ENCODE results near the gene KDM3B. TPM values are rescaled to one million over a fixed set of nuclear protein-coding genes. Genes with fewer than 3 reads are reported as not detected.

KDM3B gene
- total and polyA plus RNA-seq, 9 of the 15 experiments (the other 6 are each of a cell fraction or from before 2014, with no cell fraction given): 13.8 to 62.8 (median 41.9) TPM

DNA sequence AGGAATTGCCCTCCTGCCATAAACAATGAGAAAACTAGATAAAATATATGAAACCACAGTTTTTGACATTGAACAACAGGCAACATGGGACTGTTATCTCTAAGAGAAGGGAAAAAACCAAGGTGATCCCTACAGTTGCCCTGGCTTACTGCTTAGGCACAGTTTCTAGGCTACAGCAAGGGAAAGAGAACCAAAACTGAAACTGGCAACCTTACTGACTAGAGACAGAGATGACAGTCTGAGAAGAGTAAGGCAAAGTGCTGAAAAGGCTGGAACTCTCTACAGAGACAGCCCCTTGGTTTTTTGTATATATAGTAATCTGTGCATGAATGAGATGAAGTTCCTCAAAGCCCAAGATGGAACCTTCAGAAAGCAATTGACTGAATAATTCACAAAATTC lies 50.2 kb downstream of the KDM3B start (continued):
- TF ChIP-seq IFI16 (CRISPR knock-in tag; IDR thresholded peaks at IDR 0.05) (no peak), ILK (tag; IDR thresholded peaks at IDR 0.05; ENCODE audit: borderline replicate concordance, low read depth) (no peak), ZNF76 (CRISPR knock-in tag; IDR thresholded peaks at IDR 0.05; ENCODE audit: borderline replicate concordance) (no peak), POLR2H (tag; IDR thresholded peaks at IDR 0.05; ENCODE audit: low read depth) (no peak), LARP7 (IDR thresholded peaks at IDR 0.05) (no peak)
- TF ChIP-seq, protein P1, sequence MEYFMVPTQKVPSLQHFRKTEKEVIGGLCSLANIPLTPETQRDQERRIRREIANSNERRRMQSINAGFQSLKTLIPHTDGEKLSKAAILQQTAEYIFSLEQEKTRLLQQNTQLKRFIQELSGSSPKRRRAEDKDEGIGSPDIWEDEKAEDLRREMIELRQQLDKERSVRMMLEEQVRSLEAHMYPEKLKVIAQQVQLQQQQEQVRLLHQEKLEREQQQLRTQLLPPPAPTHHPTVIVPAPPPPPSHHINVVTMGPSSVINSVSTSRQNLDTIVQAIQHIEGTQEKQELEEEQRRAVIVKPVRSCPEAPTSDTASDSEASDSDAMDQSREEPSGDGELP (CRISPR knock-in tag; IDR thresholded peaks at IDR 0.05; ENCODE audit: borderline replicate concordance): no peak
- TF ChIP-seq, protein P2, sequence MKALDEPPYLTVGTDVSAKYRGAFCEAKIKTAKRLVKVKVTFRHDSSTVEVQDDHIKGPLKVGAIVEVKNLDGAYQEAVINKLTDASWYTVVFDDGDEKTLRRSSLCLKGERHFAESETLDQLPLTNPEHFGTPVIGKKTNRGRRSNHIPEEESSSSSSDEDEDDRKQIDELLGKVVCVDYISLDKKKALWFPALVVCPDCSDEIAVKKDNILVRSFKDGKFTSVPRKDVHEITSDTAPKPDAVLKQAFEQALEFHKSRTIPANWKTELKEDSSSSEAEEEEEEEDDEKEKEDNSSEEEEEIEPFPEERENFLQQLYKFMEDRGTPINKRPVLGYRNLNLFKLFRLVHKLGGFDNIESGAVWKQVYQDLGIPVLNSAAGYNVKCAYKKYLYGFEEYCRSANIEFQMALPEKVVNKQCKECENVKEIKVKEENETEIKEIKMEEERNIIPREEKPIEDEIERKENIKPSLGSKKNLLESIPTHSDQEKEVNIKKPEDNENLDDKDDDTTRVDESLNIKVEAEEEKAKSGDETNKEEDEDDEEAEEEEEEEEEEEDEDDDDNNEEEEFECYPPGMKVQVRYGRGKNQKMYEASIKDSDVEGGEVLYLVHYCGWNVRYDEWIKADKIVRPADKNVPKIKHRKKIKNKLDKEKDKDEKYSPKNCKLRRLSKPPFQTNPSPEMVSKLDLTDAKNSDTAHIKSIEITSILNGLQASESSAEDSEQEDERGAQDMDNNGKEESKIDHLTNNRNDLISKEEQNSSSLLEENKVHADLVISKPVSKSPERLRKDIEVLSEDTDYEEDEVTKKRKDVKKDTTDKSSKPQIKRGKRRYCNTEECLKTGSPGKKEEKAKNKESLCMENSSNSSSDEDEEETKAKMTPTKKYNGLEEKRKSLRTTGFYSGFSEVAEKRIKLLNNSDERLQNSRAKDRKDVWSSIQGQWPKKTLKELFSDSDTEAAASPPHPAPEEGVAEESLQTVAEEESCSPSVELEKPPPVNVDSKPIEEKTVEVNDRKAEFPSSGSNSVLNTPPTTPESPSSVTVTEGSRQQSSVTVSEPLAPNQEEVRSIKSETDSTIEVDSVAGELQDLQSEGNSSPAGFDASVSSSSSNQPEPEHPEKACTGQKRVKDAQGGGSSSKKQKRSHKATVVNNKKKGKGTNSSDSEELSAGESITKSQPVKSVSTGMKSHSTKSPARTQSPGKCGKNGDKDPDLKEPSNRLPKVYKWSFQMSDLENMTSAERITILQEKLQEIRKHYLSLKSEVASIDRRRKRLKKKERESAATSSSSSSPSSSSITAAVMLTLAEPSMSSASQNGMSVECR (CRISPR knock-in tag; IDR thresholded peaks at IDR 0.05): no peak
